GM19395 (cell line): ENCODE measurements around the gene HBS1L.

Source experiments
- ATAC-seq: cut with Tn5 transposase; IDR thresholded peaks from one replicate; pipeline ENCODE4 v1.9.1; 2021; ENCODE audit warnings: mild to moderate bottlenecking, moderate library complexity; ENCODE audit not compliant: unreplicated experiment

The HBS1L gene

DNA sequence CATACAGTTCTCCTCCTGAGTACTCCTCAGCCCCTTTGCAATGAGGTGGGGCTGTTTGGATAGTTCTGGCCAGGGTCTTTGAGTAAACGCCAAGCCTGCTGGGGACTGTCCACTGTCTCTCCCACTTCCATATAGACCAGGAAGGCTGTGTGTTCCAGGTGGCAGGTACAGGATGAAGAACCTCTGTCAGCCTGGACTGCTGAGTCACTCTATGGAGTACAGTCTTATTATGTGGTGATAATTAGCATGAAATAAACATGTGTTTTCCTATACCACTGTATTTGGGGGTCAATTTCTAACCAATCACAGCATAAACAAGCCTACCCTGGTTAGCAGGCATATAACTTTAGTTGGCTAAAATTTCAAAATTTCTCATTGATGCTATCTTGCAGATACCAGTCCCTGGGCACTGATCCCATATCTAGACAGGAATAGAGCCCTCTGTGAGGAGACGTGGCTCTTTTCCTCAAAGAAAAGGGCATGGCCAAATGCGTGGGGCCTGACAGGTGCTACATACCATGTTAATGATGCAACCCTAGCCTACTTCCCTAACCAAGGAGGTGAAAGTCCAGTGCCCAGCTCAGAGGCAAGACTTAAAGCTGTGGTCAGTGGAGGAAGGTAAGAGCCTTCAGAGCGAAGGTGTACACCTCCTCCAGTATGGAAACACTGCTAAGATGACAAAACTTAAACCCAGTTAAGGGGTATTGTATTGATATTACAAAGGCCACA is 100.2 kb downstream of the HBS1L start:
- ATAC-seq, result no peak

DNA sequence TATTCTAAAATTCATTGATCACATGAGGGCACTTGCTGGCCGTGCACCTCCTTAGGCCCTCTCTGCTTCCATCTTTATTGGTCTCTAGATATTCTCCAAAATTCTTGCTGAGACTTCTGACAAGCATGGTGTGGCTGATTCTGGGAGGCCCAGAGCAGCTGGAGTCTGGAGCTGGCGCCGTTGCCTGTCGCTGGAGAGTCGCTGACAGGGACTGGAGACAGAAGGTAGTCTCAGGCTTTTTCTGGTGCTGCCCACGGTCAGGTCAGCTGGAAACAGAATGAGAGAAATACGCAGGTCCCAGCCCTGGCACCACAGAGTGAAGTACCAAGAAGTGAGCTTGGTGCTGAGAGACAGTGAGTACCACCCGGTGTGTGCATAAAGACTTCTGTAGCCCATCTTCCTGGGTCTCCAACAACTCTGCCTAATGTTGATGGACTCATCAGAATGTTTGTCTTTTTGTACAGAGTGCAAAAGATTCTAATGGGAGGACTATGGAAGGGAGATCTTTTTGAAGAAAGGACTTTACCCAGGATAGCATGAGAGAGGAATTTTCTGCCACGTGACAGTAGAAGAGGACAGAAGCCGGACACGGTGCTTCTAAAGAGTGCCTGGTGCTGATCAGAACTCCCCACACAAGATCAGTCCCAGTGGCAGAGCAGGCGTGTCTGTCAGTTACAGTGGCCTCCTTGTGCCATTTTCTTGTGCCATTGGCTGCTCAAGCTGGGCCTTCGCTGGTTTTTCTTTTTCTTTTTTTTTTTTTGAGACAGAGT is 102.9 kb downstream of the HBS1L start:
- no peak for ATAC-seq

DNA sequence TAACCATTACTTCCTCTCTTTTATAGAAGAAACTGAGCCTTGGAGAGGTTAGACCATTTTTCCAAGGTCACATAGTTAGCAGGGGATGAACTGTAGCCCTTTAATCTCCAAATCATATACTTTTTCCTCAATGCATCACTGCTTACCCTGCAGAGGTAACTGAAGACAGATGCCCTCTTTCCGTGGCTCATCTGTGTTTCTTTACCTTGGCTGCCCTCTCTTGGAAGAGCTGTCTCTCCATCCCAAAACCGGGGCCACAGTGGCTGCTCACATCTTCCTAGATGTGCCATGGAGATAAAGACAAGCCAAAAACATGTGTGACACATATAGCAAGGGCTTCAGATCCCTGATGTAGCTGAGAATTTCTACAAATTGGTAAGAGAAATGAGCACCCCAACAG is 104.1 kb downstream of the HBS1L start:
- no peak for ATAC-seq

DNA sequence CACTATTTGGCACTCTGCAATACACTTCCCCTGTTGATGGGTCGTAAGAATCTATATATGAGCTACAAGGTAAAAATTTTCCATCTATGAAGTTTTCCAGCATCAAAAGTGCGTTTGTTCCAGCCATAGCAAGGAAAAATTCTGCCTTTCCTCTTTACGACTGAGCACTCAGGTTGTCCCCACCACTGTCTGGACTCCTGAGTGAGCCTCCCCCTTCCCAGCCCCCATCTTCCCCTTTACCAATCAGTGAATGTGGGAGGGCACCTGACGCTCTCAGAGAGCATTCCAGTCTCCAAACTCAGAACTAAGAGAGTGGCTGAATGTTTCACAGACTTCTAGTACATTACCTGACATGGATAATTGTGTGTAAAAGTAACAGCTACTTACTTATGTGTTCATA is 104.7 kb downstream of the HBS1L start, which contains the start of gene ALDH8A1:
Gene ALDH8A1, minus strand, starts transcription at position 175 of the 400 bp plus-strand sequence. Its CDS starts 48 bp downstream, at position 127.
- ATAC-seq, result no peak

DNA sequence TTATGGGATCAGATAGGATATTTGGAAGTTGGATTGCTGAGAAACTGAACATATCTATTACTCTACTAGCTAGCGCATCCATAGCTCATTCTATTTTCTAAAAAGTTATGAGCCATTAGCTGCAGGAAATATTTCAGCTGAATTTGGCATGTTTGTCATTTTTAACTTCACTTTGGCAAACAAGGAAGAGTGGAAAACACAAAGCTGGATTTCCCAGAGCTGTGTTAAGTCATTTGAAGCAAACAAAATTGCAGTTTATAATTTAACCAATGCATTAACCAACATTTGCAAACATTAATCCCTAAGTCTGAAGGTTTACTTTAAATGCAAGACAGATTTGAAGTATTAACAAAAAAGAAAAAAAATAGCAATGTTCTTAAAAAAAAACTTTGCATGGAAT is 105.9 kb downstream of the HBS1L start:
- ATAC-seq, result no peak

DNA sequence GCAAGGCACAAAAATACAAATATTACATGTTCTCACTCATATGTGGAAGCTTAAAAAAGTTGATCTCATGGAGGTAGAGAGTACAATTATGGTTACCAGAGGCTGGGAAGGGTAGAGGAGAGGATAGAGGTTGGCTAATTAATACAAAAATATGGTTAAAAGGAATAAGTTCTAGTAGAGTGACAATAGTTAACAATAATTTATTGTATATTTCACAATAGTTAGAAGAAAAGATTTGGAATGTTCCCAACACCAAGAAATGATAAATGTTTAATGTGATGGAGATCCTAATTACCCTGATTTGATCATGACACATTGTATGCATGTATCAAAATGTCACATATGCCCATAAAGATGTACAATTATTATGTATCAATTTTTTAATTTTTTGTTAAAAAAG is 106.5 kb downstream of the HBS1L start:
- ATAC-seq, result no peak

DNA sequence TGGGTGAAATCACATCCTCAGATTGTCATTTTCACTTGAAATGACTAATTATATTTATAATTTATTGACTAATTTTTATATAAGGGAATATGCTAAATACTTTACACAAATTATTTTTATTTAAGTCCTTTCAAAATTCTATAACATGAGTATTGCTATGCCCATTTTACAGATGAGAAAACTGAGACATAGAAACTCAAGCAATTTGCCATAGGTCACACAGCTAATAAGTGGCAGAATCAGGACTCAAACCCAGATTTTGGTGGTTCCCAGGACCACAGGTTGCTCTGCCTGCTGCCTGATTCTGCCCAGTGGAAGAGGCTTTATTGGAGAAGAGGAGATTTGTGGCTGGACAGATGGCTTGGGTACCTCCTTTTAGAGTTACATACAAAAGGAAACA is 109.6 kb downstream of the HBS1L start:
- no peak for ATAC-seq

DNA sequence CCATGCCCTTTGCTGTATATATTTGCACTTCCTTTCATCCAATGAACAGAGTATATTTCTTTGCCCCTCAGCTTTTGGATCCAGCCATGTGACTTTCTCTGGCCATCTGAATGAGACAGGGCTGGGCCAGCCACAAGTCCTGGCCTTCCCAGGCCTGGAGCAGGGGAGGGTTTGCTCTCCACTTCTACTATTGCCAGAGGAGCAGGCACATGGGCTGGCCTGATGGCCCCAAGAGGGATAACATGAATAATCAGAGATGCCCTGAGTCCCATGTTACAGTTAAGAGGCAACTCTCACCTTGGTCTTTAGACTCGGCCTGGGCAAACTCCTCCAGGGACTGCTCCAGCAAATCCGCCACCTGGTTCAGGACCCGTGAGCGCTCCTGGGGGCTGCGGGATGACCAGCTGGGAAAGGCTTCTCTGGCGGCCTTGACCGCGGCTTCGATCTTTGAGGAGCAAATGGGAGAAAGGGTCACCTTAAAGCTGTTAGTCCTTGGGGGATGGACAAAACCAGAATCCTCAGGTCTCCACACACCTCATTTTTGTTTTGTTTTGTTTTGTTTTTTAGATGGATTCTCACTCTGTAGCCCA is 111.0 kb downstream of the HBS1L start:
- ATAC-seq, result no peak

DNA sequence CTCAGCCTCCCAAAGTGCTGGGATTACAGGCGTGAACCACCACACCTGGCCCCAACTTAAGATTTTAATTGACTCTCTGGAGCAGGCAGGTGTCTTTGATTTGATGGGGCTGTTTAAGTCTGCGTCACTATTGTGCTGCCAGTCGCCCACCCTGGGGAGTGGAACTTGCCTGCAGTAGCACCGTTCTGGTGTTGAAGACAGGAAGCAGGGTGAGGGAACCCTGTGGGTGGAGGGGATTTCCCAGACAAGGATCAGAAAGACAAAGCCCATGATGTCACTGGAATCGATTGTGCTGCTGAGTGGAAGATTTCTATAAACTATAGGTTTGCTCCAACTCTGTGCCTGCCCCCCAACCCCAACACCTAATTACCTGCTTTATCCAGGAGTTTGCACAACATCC is 115.7 kb downstream of the HBS1L start:
- peak; percentile 82 for ATAC-seq

DNA sequence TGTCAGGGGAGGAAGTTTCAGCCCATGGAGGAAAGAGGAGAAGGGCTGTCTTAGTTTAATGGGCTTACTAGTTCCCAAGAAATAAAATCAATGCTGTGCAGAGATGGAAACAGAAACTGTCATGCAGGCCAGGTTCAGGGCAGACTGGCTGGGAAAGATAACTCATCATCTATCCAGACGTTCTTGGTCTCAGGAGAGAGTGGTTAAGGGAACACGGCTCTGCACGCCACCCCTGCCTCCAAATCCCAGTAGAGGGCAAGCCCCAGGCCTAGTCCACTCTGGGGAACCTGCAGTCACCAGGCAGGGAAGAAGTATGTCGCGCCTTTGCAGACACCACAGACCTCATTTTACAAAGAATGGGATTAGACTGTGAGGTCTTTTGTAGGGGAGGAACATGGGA is 117.2 kb downstream of the HBS1L start:
- no peak for ATAC-seq

DNA sequence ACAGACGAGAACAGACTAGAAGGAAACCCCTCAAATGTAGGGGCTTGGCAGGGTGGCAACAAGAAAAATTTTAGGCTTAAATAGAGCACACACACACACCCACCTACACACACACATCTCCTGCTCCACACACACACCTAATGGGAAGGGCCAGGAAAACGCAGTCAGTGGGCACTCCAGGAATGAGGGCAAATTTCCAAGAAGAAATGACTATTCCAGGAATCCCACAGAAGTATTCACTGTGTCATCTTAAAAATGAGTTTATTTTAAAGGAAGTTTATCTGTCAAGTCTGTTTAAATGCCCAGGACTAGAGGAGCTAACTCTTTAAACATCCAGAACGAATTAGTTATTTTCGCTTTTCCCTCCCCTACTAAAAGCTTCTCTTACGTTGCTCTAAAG is 117.7 kb downstream of the HBS1L start:
- no peak for ATAC-seq

DNA sequence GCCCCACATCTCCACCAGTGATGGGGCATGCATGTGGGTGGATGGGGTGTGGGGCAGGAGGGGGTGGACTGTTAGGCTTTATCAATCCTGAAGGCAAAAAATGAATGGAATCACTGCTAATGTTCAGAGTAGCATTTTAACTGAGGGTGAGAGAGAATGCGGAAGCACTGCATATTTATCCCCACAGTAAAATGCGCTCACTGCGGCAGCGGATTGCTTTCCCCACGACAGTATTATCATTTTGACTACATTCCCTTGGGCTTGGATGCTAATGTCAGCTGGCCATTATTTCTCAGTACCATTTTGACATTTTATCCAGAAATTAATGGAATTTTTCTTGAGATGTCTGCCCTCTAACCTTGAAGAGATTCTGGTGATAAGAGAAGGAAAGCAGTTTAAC is 118.1 kb downstream of the HBS1L start:
- no peak for ATAC-seq

DNA sequence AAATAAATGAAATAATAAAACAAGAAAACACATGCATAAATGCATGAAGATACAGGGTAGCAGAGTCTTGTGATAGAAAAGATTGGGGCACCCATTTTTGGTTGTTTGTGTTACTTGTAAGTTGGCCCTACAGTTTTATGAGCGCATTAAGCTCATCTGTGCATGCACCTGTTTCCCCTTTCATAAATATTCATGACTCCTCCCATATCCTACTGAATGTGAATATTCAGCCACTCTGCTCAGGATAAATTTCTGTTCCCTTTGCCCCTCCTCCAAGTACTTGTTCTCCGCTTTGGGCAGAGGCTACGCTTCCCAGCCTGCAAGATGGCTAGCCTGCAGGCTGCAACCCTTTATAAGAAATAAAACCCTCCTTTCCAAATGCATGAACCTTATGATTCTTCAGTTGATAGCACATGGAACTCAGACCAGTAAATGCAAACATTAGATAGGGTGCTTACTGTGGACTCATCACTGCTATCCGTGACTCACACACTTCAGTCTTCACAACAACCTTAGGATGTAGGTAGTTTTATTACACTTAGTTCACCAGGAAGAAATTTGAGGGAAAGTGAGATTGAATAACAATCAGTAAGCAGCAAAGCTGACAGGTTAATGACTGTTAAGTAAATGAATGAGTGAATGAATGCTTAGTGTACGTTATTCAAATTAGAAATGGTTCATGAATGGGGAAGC is 119.7 kb downstream of the HBS1L start:
- ATAC-seq, result no peak

DNA sequence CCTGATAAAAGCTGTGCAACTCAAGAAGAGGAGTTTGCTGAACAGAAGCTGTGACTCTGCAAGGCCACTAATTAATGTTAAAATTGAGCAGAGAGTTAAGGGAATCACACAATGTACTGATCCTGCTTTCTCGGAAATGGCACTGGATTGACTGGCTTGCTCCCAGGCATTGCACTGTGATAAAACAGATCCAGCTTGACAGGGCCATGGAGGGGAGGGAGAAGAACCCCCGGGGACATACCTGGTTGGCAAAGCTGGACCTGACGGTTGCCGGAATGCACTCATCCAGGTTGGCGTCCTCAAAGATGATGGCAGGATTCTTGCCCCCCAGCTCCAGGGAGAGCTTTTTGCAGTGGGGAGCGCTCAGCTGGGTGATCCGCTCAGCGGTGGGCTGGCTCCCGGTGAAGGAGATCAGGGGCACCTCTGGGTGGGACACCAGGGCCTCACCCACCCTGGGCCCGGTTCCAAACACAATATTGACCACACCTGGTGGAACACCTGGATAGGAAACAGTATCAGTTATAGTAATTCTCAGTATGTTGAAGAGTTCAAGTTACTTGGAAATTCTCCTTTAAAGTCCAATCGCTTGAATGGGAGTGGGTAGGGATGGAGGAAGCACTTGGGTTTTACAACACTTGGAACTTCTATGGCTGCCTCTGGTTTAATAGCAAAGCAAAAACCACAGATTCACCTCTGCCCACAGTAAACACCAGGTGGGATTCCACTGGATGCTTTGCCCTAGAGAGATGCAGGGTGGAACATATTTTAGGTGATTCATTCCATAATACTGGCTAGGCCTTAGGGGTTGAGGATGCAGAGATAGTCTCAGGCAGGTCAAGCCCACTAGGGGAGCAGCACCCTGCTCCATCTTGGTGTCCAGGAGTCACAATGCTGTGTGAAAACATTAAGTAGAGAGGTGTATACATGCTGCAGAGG is 121.8 kb downstream of the HBS1L start:
- no peak for ATAC-seq

DNA sequence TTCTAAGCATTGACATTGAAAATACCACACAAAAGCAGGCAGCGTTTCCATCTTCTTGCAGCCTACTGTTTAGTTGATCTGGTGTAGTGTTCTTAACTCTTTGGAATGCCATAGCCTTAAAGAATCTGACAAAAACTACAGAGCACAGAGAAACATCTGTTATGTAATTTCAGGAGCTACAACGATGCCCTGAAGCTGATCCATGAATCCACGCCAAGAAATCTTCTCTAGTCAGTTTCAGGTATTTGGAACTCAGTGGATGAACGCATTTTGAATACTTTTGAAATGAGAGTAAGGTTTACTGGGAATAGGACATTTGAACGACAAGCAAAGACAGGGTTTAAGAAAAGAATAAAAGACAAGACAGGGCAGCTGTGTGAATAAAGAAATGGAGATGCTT is 122.5 kb downstream of the HBS1L start:
- ATAC-seq, result no peak

DNA sequence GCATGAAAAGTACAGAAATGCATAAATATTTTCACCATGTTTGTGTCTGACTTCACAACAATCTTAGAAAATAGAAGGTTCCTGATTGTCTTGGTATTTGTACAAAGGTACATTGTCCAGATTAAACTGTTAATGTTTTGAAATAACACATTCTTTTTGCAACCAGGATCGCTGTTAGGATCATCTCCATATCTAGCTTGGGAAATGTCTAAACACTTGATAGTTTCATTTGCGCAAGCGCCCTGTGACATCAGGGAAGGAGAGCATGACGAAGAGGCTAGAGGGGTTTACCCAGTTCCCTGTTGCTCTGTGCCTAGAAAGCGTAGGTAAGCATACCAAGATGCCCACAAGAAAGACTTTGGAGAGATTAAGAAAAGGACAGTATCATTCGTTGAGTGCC is 124.2 kb downstream of the HBS1L start:
- no peak for ATAC-seq

DNA sequence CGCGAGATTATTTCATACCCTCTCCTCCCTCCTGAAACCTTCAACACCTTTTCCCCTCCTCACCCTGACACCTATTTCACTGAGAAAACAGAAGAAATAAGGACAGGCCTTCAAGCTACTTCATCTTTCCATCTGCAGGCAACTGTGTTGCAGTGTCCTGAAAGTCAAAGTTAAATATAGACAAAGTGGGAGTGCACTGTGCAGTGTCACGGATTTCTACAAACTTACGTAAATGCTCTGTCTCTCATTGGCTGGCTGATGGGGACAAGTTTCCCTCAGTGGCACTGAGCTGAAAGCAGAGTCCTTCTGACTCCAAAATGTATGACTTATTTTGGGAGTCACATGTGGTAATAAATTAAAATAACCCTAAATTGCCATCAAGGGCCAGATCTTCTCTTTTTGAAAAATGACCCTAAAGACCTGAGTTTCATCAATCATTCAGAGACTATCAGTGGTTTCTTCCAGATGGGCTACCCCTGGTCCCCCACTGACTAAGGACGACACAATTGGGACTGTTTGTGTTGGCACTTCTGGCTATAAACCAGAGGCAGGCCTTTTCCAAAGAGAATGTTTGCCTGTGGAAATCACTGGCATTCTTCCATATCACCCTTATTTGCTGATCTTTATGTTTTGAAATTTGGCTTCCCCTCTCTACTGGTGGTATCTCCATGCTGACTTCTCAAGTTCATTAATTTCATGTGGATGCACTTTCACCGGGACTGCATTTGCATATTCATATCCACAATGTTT is 126.3 kb downstream of the HBS1L start:
- no peak for ATAC-seq

DNA sequence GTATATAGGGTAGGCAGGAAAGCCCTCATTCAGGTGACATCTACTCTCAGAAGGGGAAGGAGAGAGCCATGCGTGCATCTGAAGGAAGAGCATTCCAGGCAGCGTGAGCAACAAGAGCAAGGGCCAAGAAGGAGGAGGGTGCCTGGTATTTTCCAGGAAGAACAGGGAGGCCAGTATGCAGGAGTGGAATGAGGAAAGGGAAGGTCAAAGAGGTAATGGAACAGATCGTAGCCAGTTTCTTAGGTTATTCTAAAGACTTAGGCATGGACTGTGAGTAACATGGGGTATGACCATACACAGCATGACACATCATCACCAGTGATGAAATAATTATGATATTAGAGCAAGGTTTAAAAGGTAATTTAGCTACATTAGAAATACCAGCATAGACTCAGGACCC is 128.8 kb downstream of the HBS1L start:
- ATAC-seq, result no peak

DNA sequence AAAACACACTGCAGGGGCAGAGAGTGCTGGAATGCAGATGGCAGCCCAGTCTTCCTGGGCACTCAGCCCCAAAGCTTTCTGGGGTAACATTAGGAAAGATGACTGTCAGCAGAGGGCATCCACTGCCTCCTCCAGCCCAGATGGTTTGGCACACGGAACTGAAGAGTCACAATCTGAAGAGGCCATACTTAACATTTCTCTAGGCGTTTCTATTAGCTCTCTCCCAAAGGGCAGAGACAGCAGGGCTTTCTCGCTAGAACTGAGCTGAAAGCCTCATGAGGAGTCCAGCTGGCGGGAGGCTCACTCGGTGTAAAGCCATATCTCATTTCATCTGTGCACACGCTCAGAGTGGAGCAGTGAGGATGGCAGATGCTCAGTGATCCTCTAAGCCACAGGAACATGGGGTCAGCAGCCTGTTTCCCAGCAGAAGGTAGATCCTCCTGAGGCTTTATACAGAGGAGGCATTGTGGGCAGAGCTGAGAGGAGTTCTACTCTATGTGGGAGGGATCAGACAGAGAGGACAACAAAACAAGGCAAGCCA is 132.8 kb downstream of the HBS1L start:
- no peak for ATAC-seq
